Measurements from ENCODE around the gene ALDH1A1.
"Not testable (repeated sequence)": the region's sequence is repeated elsewhere in the genome, so short reads cannot be mapped to it uniquely, and the experiment has no call there.

Gene ALDH1A1

DNA sequence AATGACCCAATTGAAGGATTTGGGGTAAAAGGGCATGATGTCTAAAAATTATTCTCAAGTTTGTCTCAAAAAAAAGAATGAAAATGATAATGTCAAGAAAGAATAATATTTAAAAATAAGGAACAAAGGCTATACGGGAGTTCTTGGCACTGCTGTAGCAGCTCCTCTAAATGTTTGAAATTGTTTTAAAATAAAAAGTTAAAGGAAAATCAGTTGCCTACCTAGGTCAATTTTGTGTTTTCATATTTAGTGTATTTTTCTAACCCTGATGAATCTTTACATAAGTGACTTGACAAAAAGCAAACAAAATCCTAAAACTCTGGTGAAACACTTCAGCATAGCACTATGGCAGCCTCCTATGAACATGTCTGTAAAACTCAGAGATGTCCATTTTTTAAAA, 56.4 kb downstream of the ALDH1A1 start:
- no peak for DNase-seq (ENCODE audit: low read depth)

DNA sequence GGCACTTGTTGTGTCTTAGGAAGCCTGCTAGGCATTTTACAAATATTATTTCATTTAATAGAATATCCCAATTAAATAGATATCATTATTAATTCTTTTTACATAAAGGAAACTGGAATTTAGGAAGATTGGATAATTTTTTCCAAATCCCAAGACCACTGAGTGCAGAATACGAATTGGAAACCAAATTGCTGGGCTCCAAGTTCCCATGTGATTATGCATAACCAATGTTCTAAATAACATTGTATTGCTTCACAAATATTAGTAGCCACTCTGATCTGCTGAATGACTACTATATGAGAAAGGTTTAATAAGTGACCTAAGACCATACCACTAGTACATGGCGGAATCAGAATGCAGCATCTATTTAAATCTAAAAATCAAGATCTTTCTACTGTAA, 57.7 kb downstream of the ALDH1A1 start:
- no peak for DNase-seq (ENCODE audit: low read depth)

DNA sequence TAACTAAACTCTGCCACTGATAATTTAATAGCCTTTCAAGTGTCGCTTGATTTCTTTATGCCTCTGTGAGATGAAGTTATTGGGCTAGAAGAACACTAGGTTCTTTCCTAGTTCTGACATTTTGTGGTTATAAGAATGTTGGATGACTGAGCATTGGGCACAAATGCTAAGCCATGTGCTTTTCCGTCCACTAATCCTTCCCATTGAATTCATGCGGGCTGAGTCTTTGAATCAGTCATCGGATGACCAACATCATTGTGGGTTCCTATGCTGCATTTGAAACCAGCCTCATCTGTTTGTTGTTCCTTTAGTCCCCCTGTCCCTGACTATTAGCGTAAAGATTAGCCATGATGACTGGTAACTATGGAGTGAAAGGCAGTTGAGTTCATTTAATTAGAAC, 58.5 kb downstream of the ALDH1A1 start:
- no peak for DNase-seq (ENCODE audit: low read depth)

DNA sequence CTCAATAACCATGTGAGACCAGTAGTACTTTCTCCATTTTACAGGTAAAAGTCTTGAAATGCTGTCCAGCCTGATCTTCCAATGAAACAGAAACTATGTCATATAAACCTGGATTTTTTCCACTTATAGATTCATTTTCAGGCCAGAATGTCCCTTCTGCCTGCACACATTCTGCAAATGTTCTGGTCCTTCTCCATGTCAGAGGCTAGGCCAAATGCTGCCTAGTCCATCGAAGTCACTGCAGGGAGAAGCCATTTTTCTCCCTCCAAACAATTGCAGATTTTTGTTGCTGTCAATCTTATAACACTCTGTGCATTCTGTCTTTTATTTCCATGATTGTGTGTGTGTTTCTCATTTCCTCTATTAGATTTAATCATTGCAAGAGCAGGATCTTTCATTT, 59.4 kb downstream of the ALDH1A1 start:
- DNase-seq (ENCODE audit: low read depth), result no peak

DNA sequence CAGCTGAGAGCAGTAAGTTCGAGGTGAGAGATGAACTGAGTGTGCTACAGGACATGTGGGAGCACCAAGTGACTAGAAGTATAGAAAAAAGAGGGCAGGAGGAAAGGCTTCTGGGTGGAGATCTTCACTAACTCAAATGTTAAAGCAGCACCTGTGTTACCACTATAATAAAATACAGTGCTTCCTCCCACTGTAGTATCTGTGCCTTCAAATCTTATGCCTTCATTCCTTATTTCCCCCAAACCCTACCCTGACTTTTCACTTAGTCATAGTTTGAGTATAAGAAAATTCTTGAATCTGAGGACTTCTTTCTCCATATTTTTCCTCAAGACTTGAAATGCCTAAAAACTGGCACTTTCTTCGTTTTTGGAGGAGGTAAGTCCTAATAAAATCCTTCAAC, 61.8 kb downstream of the ALDH1A1 start:
- no peak for DNase-seq (ENCODE audit: low read depth)

DNA sequence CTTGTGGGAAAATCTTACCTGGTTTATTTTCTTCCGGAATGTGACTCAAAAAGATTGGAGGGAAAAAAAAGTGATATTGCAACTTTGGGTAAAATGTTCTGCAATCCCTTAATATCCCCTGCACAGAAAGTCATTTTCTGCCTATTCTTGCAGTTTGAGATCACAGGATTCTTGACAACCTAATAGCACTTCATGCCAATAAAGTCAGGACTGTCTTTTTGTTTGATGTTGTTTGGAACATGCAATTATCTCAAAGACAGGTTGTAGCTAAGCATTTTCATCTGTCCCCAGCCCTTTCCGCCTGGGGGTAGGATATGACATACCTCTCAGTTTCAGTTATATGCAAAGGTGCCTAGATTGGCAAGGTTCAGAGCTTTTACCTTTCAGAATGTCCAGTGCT, 63.9 kb downstream of the ALDH1A1 start:
- DNase-seq (ENCODE audit: low read depth), result no peak

DNA sequence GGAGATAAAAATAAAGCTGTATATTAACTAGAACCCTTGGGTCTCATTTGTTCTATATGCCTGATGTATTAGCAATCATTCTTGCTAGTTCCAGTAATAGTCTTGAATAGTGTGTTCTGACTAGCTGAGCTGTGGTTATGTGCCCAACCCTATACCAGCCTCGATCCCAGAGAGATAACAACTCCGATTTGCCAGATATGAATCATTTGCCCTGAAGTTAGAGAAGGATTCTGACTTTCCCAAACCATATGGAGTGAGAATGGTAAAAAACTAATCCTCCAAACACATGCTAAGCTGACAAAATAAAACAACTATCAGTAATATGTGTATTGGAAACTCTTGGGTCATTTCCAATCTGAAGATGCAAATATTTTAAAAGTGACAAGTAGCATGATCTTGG, 64.8 kb downstream of the ALDH1A1 start:
- DNase-seq (ENCODE audit: low read depth), result no peak

DNA sequence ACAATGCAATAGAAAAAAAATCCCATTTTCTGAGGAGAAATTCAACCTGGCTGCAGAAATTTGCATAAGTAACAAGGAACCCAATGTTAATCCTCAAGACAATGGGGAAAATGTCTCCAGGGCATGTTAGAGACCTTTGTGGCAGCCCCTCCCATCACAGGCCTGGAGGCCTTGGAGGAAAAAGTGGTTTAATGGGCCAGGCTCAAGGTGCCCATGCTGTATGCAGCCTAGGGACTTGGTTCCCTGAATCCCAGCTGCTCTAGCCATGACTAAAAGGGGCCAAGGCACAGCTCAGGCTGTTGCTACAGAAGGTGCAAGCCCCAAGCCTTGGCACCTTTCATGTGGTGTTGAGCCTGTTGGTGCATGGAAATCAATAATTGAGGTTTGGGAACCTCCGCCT, 66.5 kb downstream of the ALDH1A1 start:
- DNase-seq (ENCODE audit: low read depth), result no peak

DNA sequence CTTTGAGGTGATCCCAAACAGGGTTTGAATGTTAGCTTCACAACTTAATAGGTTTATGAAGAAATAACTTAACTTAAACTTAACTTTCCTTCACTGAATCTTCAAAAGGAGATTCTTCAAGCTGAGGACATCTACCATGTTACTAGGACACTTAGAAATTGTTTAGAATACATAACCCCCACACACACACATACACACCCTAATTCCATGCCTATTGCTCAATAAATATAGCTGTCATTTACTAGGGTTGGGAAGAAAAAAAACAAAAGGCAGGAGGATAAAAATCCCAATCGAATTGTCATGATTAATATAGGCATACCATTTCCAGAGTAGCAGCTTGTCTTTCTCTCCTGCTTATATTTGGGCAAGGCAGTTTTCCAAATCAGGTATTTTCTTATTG, 68.3 kb downstream of the ALDH1A1 start:
- DNase-seq (ENCODE audit: low read depth), result no peak

DNA sequence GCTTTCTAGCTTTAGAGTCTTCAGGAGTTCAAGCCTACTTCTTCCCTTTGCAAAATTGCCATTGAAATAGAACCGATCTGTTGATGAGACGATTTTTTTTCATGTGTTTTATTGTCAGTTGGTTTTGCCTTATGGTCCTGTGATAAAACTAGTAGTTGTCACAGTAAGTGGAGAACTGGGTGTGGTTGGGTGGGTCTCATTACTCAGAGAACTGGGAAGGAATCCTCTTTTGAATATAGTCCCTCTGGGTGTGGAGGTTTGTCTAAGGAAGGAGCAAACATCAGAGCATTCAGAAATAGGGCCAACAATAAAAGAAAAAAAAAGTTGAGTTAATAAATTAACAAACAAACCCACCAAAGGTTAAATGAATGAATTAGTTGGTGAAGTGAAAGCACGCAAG, 69.0 kb downstream of the ALDH1A1 start:
- DNase-seq (ENCODE audit: low read depth), result no peak

DNA sequence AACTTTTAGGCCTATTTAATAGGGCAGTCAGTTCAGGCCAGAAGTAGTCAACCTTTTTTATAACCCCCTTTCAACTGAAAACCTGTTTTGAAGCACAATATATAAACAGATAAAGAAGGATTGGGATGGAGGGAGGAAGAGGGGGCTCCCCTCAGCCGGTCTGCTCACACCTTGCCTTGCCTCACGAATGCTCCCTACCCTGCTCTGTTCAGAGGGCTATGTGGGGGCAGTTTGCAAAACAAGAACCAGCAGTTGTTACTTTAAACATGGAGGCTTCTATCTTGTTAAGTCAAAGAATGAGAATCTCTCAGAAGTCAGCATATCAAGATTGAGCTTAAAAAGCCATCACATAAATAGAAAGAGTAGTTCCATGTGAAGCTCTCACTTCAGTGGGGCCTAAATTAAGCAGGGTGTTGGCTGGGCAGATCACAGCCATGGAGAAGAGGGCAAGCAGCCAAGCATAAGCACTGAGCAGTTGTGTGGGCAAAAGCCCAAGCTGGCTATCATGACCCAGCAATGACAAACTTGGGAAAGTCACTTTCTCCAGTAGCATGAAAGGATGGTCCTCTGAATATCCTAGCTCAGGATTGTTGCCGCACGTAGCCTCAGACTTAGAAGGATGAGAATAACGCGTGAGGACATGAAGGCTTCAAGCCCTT, 70.6 kb downstream of the ALDH1A1 start:
- no peak for DNase-seq (ENCODE audit: low read depth)

DNA sequence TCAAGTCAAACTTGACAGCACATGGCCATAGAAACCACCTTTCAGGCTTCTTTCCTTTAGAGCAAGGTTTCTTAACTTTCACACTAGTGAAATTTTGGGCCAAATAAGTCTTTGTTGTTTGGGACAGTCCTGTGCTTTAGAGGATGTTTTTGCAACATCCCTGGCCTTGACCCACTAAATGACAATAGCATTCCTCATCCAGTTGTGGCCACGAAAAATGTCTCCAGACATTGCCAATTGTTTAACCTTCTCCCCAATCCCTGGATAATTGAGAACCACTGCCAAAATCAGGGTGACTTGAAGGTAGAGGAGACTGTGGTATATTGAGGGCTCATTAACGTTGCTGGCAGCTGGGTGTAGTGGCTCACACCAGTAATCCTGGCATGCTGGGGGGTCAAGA, 72.0 kb downstream of the ALDH1A1 start:
- DNase-seq (ENCODE audit: low read depth), result no peak

DNA sequence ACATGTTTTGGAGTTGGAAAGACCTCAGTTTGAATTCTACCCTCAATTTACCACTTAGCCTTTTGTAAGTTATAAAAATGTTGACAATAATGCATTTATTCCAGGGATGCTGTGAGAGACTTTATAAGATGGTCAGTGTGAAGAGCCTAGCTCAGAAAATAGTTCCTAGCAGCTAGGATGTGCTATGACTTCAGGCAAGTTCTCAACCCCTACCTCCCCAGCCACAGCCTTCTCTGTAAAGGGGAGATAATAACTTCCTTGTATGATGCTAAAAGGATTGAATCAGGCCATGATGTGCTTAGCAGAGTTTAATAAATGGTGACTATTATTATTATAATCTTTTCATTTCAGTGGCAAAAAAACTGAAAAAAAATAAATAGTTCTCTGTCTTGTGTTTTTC, 77.6 kb downstream of the ALDH1A1 start:
- no peak for DNase-seq (ENCODE audit: low read depth)

DNA sequence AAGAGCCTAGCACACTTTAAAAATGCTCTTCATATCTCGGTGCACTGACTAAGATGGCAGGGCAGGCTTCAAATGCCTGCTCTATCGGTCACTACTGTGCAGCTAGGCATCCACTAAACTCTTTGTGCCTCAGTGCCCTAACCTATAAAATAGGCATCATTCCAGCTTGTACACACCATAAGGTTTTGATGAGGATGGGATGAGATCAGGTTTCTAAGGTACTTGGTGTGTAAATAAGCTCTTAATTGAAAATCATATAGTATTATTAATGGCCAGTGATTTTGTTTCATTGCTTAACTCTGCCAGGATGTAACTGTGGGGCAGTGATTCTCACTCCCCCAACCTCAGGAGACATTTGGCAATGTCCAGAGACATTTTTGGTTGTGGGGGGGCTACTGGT, 78.5 kb downstream of the ALDH1A1 start:
- no peak for DNase-seq (ENCODE audit: low read depth)

DNA sequence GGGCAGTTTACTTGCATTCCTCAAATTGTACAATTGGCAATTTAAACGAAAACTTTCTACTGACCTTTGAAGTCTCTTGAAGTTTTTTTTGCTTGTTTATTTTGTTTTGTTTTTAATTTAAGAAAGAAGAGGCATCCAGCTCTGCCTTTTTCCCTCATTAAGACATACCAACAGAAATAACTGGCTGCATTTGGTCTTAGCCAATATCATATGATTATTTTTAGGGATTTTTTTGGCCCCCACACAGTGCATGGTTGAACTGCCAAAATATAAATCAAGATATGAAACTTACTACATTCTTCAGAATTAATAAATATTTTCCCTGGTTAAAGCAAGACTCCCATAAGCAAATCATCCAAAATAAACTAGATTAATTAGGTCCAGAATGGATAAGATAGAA, 79.4 kb downstream of the ALDH1A1 start:
- no peak for DNase-seq (ENCODE audit: low read depth)

DNA sequence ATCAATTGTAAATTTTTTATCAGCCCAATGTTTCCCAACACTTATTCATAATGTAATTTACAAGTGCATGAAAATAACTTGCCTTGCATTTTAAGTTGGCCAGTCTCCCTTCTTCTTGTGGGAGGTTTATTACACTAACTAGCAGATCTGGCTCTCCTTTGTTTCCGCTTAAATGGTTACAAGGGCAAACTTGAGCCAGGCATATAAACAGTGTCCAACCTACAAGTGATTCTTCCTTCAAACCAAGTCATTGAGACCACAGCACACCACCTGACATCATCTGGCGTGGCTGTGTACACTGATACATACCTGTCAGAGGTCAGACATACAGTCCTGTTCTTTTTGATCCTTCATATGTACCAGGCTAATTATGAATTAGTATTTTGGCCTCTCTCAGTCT, 80.1 kb downstream of the ALDH1A1 start:
- DNase-seq (ENCODE audit: low read depth), result no peak

DNA sequence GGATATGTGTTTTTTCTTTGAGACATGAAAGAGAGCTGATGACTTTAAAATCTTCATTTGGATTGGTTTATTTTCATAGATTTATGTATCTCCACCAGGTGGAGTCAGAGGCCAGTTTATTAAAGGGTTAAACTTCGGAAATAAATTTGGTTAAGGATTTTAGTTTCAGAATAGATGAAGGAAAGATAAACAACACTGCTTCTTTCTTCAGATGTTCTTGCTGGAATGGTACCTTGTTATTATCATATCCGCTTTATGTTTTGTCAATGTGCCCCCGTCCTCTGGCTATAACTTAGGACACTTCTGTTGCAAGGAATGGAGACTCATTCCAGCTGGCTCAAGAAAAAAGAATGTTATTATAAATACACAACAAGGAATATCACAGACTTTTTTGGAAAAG, 81.2 kb downstream of the ALDH1A1 start:
- DNase-seq (ENCODE audit: low read depth), result no peak

DNA sequence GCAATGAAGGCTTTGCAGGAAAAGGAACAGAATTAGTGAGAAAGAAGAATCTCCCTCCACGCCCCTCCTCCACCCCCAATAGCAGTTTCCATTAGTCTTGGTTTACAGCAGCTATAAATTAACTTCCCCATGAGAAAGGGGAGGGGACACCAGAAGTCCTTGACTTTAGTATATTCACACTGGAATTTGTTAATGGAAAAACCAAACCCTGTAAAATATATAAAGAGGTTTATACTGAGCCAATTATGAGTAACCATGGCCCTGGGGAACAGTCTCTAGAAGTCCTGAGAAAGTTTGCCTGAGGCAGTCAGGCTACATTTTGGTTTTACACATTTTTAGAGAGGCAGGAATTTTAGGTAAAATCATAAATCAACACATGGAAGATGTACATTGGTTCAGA, 88.5 kb downstream of the ALDH1A1 start:
- no peak for DNase-seq (ENCODE audit: low read depth)

DNA sequence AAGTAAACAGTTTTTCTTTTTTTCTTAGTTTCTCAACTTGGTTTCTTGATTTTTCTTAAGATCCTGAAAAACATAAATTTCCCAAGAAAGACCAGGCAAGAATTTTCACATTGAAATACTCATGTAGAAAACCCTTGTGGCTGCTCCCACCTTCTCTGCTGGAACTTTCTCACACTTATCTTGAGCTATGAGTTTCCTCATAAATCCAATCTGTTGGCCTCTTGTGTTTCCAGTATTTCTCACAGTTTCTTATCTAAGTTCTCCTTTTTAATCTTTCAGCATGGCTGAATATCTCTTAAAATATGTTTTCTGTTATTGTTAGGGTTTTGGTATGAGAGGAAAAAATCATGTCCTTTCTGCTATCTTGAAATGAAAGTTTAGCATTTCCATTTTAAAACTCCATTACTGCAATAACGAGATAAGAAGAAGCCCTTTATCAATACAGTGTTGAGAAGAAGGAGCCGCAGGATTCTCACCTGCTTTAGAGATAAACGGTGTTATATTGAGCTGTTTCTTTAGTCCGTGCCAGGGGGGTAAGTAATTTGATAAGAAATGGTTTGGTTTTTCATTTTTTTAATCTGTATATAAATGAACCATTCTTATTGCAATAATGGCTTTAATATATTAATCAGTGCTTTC, 89.3 kb downstream of the ALDH1A1 start:
- no peak for DNase-seq (ENCODE audit: low read depth)

DNA sequence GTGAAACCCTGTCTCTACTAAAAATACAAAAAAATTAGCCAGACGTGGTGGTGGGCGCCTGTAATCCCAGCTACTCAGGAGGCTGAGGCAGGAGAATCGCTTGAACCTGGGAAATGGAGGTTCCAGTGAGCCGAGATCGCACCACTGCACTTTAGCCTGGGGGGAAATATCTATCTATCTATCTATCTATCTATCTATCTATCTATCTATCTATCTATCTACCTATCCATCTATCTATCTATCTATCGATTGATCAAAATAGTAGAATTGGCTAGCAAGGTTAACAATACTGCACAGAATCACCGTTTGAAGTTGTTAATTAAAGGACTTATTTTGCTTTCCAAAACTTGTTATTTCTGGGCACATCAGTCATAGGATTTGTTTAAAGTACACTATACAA, 90.1 kb downstream of the ALDH1A1 start:
- not testable (repeated sequence) for DNase-seq (ENCODE audit: low read depth)

DNA sequence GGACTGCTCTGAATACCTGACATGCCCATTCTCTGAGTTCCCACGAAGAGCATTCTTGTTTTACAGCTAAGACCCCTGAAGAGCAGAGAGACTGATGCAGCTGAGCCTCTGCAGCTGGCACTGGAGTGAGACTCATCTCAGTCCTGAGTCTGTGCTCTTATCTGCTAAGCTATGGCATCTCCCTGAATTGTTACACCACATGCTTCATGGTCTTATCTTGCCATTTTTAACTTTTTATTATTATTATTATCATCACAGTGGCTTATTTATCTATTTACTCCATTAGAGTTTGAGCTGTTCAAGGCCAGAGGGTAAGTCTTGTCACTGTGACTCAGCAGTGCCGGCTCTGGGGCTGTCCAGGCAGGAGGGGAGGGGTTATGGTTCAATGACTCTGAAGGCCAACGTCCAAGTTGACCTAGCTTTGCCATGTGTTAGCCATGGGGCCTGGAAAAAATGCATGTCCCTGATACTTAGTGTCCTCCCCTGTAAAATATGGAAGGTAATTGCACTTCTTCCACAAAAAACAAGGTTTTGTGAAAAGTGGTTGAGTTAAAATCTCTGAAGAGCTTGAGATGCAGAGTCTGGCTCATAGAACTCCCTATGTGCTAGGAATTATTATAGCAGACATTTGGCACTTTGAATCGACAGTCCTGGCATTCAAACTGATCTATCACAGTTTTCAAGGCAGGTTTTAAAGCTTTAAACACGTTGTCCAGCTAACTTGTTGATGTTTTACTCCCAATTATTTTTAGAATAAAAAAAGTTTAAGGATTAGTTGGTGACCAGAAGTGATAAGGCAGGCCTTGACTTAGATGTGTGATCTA, 94.6 kb downstream of the ALDH1A1 start:
- DNase-seq (ENCODE audit: low read depth), result no peak

DNA sequence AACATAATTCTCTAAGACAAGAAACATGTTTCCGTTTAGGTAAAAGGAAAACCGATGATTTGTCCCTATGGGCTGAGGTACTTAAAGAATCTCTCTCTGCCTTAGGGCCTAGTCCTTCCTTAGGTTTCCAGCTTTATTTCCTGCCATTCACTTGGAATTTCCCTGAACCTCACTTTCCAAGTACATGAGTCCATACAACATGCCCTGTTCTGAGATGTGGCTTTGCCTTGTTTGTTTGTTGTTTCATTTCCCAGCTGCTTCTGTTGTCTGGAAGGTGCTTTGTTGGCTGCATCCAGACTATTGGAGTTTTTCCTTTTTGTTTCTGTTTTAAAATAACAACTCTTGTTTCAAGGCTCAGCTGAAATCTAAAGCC, 95.2 kb downstream of the ALDH1A1 start:
- DNase-seq (ENCODE audit: low read depth), result no peak

DNA sequence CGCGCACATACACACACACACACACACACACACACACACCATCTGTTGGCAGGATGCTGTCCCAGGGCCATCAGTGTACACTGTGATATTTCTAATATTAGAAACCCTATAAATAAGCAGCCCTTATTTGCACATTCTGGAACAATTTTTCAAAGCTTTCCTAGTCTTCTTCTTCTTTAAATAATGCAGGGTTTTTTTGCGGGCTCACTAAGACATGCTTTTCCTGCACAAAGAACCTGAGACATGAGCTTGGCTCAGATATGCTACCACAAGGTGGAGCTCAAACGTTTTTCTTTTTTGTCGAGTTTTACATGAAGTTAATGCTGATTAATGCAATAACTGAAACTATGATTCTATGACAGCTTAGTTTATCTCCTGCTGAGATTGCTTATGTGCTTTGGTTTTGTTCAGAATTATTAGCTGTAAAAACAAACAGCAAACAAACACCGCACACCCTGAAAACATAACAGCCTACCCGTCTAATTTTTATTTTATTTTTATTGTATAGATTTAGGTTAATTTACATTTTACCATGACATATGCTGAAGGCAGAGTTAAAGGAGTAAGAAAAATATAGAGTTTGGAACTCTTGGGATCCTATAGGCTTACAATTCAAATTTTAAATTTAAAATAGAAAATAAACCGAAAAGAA, 95.8 kb downstream of the ALDH1A1 start:
- no peak for DNase-seq (ENCODE audit: low read depth)
